GM12878 (cell line): ENCODE results near the gene MYDGF. TPM values are rescaled to one million over a fixed set of nuclear protein-coding genes. Genes with fewer than 3 reads are reported as not detected.
A peak's percentile ranks its signal among the peaks of the same experiment; 100 is the strongest.

Source experiments
- CHD2 ChIP-seq: IDR thresholded peaks from 2 replicates; pipeline ENCODE4 v1.6.1; 2011; ENCODE audit warnings: low read depth, low read length, improper control_type of control experiment, borderline replicate concordance
- CTCF ChIP-seq, 3 experiments: IDR thresholded peaks in 2 of 3; conservative IDR thresholded peaks in 1 of 3; 2 replicates each; pipeline ENCODE4 v1.5.1; 2011; ENCODE audit warnings: low read depth in 3 of 3, low read length in 3 of 3, mild to moderate bottlenecking in 3 of 3, control low read depth in 2 of 3, moderate library complexity in 2 of 3, inconsistent platforms in 1 of 3, mixed read lengths in 1 of 3; ENCODE audit not compliant: control insufficient read depth in 2 of 3, insufficient read depth in 1 of 3; ENCODE audit errors: extremely low read depth in 1 of 3
- CUX1 ChIP-seq: IDR thresholded peaks from 2 replicates; pipeline ENCODE4 v1.6.1; 2012; ENCODE audit warnings: improper control_type of control experiment, low read depth, low read length; ENCODE audit not compliant: insufficient replicate concordance
- E2F4 ChIP-seq: IDR thresholded peaks from 2 replicates; pipeline ENCODE4 v1.6.1; 2012; ENCODE audit warnings: low read depth, low read length, improper control_type of control experiment
- GABPA ChIP-seq: IDR thresholded peaks from 2 replicates; pipeline ENCODE4 v1.6.1; 2014; ENCODE audit warnings: antibody characterized with exemption, low read depth, mild to moderate bottlenecking, inconsistent platforms
- IKZF1 ChIP-seq: fragments of 450-650 bp; conservative IDR thresholded peaks from 2 replicates; pipeline ENCODE4 v1.6.1; 2017; ENCODE audit warnings: antibody characterized with exemption, mild to moderate bottlenecking
- IRF4 ChIP-seq: IDR thresholded peaks from 2 replicates; pipeline ENCODE4 v1.6.1; 2011; ENCODE audit warnings: low read depth, low read length
- NFYB ChIP-seq: IDR thresholded peaks from 2 replicates; pipeline ENCODE4 v1.6.1; 2011; ENCODE audit warnings: low read depth, mild to moderate bottlenecking, low read length, improper control_type of control experiment, moderate library complexity; ENCODE audit not compliant: insufficient read depth
- SMAD5 ChIP-seq: IDR thresholded peaks from 2 replicates; pipeline ENCODE4 v1.6.1; 2016; ENCODE audit warnings: antibody characterized with exemption, low read depth
- ZBED1 ChIP-seq: IDR thresholded peaks from 2 replicates; pipeline ENCODE4 v1.6.1; 2016; ENCODE audit warnings: borderline replicate concordance
- ZBTB33 ChIP-seq: fragments of 450-650 bp; IDR thresholded peaks from 2 replicates; pipeline ENCODE4 v1.6.1; 2017; ENCODE audit warnings: mild to moderate bottlenecking
- polyA plus RNA-seq, 11 experiments: library from polyadenylated mRNA; depleted of rRNA in 4 of 11; unstranded in 6 of 11; stranded (reverse) in 5 of 11; fragments of >200 nt; fragmentation: Nextera tagmentation in 4 of 11; fragmentation: Illumina TruSeq in 1 of 11; extraction: Ambion mirVana in 4 of 11; extraction: Trizol in 1 of 11; gene quantifications; 1 replicate in 1 of 11; 2 replicates in 10 of 11; pipeline versions ENCODE4 v1.2.1 to v1.2.3, GENCODE V29; 2011 to 2016; ENCODE audit warnings: inconsistent platforms in 2 of 11, missing spikeins in 2 of 11, low read depth in 1 of 11
- total RNA-seq, 4 experiments: library from RNA; depleted of rRNA in 3 of 4; stranded (reverse); fragments of >200 nt in 3 of 4; fragmentation: Illumina TruSeq in 1 of 4; extraction: Trizol in 1 of 4; gene quantifications; 2 replicates each; pipeline versions ENCODE4 v1.2.1 to v1.2.3, GENCODE V29; 2013 to 2021

Gene MYDGF
- total and polyA plus RNA-seq, 10 of the 15 experiments (the other 5 are each of a cell fraction or from before 2014, with no cell fraction given): 2.3 to 196 (median 57.5) TPM

- TF ChIP-seq CTCF (IDR thresholded peaks at IDR 0.05 in 2 of 3, conservative IDR thresholded peaks at IDR 0.05 in 1 of 3; ENCODE audit: control insufficient read depth in 2 of 3, extremely low read depth in 1 of 3, insufficient read depth in 1 of 3, low read depth in 3 of 3, low read length in 3 of 3): peak; percentile 10 to 19 (median 16); a peak in 2 of 6 replicates
- no peak for TF ChIP-seq NFYB
- TF ChIP-seq IRF4: no peak
- peak; percentile 27; the same call in 1 of the 2 replicates for TF ChIP-seq IKZF1
- no peak for TF ChIP-seq E2F4
- no peak for TF ChIP-seq CUX1
- TF ChIP-seq ZBTB33: no peak
- no peak for TF ChIP-seq CHD2
- no peak for TF ChIP-seq SMAD5
- no peak for TF ChIP-seq ZBED1
- TF ChIP-seq GABPA: no peak
Measured at GRCh38 chr19:4647676-4648644, 22.2 kb downstream of the MYDGF start (continued).
